Mammary epithelial cell (primary cell): ENCODE results near the gene TCHH.

Experiments
- EZH2 ChIP-seq: IDR thresholded peaks from 2 replicates; pipeline ENCODE4 v1.6.1; 2012; ENCODE audit warnings: low read length, inconsistent platforms, borderline replicate concordance
- TF ChIP-seq, protein P1 (sequence below), 2 donors: IDR thresholded peaks in 1 of 2; conservative IDR thresholded peaks in 1 of 2; 2 replicates each; pipeline ENCODE4 v1.5.1; 2011 to 2012; ENCODE audit warnings: inconsistent platforms in 2 of 2, low read length in 2 of 2, mild to moderate bottlenecking in 2 of 2, control low read depth in 1 of 2, low read depth in 1 of 2; ENCODE audit not compliant: insufficient read depth in 1 of 2; ENCODE audit errors: extremely low read depth in 1 of 2

DNA sequence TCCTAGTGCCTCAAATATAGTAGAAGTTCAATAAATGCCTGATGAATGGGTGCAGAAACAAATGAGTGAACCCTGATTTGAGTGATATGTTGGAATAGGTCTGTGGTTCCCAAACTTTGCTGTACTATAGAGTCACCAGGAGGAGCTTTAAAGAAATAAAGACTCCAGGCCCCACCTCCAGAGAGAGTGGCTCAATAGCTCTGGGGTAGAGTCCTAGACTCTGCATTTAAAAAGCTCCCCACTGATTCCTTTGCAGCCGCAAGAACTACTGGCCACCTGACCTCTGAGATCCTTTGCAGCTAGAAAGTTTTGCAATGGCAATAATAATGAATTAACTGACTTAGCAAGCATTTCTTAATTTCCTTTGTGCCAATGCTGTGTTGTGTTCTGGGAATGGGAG lies 47.3 kb downstream of the TCHH start:
- TF ChIP-seq, protein P1, sequence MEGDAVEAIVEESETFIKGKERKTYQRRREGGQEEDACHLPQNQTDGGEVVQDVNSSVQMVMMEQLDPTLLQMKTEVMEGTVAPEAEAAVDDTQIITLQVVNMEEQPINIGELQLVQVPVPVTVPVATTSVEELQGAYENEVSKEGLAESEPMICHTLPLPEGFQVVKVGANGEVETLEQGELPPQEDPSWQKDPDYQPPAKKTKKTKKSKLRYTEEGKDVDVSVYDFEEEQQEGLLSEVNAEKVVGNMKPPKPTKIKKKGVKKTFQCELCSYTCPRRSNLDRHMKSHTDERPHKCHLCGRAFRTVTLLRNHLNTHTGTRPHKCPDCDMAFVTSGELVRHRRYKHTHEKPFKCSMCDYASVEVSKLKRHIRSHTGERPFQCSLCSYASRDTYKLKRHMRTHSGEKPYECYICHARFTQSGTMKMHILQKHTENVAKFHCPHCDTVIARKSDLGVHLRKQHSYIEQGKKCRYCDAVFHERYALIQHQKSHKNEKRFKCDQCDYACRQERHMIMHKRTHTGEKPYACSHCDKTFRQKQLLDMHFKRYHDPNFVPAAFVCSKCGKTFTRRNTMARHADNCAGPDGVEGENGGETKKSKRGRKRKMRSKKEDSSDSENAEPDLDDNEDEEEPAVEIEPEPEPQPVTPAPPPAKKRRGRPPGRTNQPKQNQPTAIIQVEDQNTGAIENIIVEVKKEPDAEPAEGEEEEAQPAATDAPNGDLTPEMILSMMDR (conservative IDR thresholded peaks at IDR 0.05 in 1 of 2, IDR thresholded peaks at IDR 0.05 in 1 of 2; ENCODE audit: extremely low read depth in 1 of 2, insufficient read depth in 1 of 2, low read depth in 1 of 2, low read length in 2 of 2), result no peak
- TF ChIP-seq EZH2, result no peak
